Measurements from ENCODE around the gene DRD4.

Gene DRD4

DNA sequence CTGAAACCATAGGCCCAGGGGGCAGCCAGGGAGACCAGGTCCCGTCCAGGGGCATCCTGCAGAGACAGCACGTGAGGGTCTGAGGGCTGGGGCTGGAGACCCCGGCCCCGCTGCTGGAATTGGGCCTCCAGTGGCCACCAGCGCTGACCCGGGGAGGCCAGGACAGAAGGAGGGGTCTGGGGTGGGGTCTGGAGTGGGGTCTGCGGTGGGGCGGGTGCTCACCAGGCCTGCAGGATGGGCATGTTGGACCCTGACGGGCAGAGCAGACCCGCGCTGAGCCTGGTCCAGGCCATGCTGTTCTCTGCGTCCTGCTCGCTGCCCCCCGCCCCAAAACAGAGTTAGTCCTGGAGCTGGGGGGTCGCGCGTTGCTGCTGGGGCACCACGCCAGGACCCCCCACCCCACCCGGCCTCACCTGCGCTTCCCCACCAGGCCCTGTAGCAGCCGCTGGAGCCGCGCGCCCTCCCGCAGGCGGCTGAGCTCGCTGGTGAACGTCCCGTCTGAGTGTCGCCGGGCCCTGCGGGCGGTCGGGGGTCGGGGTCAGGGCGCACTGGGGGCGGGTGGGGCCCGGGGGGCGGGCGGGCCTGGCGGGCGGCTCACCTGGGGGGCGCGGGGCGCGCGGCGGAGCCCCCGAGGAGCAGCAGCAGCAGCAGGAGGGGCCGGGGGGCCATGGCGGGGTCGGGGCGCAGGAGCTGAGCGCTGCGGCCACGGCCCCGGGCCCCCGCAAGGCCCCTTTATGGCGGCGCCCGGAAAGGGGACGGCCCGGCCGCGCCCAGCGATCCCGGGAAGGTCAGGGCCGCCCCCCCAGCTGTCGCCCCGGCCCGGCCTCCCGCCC lies 10.4 kb upstream of the DRD4 start, which contains the start of gene SCT:
SCT (minus strand) TSS at position 707 of the 833 bp plus-strand sequence; CDS start at position 669, 38 bp downstream.
- H3K27ac ChIP-seq (ENCODE audit: low read depth, low read length), result no peak within 1 kb of the TSS
- H2BK15ac ChIP-seq (replicated peaks; ENCODE audit: low read depth), result no peak within 1 kb of the TSS
- H3K4ac ChIP-seq (ENCODE audit: low read depth, low read length), result peak within 1 kb of the TSS; percentile 66
- H4K5ac ChIP-seq (ENCODE audit: low read length), result no peak within 1 kb of the TSS
- H3K79me2 ChIP-seq (ENCODE audit: control insufficient read depth, insufficient read depth, low read length), result no peaks in the 10 kb centered on the region
- H3K23ac ChIP-seq (ENCODE audit: low read length), result peak within 1 kb of the TSS; percentile 29
- H3K18ac ChIP-seq (ENCODE audit: low read length), result peak within 1 kb of the TSS; percentile 82
- H3K27me3 ChIP-seq (ENCODE audit: insufficient read depth, low read length, poor library complexity), result no peaks in the 10 kb centered on the region
- DNase-seq, result no peak
- peak within 1 kb of the TSS; percentile 49 for H3K9ac ChIP-seq (ENCODE audit: low read length)
- no peaks in the 10 kb centered on the region for H3K4me1 ChIP-seq (ENCODE audit: control insufficient read depth, low read depth, low read length)
- no peaks in the 10 kb centered on the region for H3K36me3 ChIP-seq (ENCODE audit: control insufficient read depth, insufficient read depth, low read length)
- H2BK5ac ChIP-seq (ENCODE audit: low read length), result no peak within 1 kb of the TSS
- no peaks in the 10 kb centered on the region for H3K79me1 ChIP-seq (ENCODE audit: low read length)
- H3K4me3 ChIP-seq (ENCODE audit: low read length), result no peak within 1 kb of the TSS
- H2AK5ac ChIP-seq (ENCODE audit: low read length), result no peak within 1 kb of the TSS
- no peak within 1 kb of the TSS for H4K8ac ChIP-seq (ENCODE audit: low read depth, low read length)
- peak within 1 kb of the TSS; percentile 70 for H3K56ac ChIP-seq (ENCODE audit: low read length)
- H3K4me2 ChIP-seq (ENCODE audit: low read length), result no peak within 1 kb of the TSS
- no peak within 1 kb of the TSS for H2BK120ac ChIP-seq (ENCODE audit: low read depth, low read length)
- no CpG with 5 or more reads among the region's 72 CpGs for WGBS (ENCODE audit: extremely low coverage, insufficient coverage, low lambda C conversion rate)

DNA sequence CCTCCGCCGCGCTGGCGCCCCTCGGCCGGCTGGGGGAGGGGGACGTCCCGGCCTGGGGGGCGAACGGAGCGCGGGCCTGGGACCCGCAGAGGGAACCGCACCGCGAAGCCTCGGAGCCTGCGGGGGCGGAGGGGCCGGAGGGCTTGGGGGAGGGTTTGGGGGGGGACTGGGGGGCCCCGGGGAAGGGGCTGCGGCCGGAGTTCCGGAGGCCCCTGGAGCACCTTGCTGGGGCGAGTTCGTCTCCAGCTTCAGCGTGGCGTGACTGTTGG lies 9.8 kb upstream of the DRD4 start:
- no peak for DNase-seq
- no peak overlapping the region for H3K27ac ChIP-seq (ENCODE audit: low read depth, low read length)
- H3K4me3 ChIP-seq (ENCODE audit: low read length), result no peak overlapping the region
- H3K23ac ChIP-seq (ENCODE audit: low read length), result no peak overlapping the region
- peak overlapping the region; percentile 82 for H3K18ac ChIP-seq (ENCODE audit: low read length)
- no peak overlapping the region for H3K9ac ChIP-seq (ENCODE audit: low read length)
- no peak overlapping the region for H2BK120ac ChIP-seq (ENCODE audit: low read depth, low read length)
- H3K4me1 ChIP-seq (ENCODE audit: control insufficient read depth, low read depth, low read length), result no peaks in the 10 kb centered on the region
- H3K79me1 ChIP-seq (ENCODE audit: low read length), result no peaks in the 10 kb centered on the region
- H3K56ac ChIP-seq (ENCODE audit: low read length), result peak overlapping the region; percentile 15
- no peak overlapping the region for H3K4me2 ChIP-seq (ENCODE audit: low read length)
- no peak overlapping the region for H2BK5ac ChIP-seq (ENCODE audit: low read length)
- H4K5ac ChIP-seq (ENCODE audit: low read length), result no peak overlapping the region
- H3K79me2 ChIP-seq (ENCODE audit: control insufficient read depth, insufficient read depth, low read length), result no peaks in the 10 kb centered on the region
- H4K8ac ChIP-seq (ENCODE audit: low read depth, low read length), result no peak overlapping the region
- H3K27me3 ChIP-seq (ENCODE audit: insufficient read depth, low read length, poor library complexity), result no peaks in the 10 kb centered on the region
- no peak overlapping the region for H2AK5ac ChIP-seq (ENCODE audit: low read length)
- H3K36me3 ChIP-seq (ENCODE audit: control insufficient read depth, insufficient read depth, low read length), result no peaks in the 10 kb centered on the region
- no CpG with 5 or more reads among the region's 28 CpGs for WGBS (ENCODE audit: extremely low coverage, insufficient coverage, low lambda C conversion rate)
- H2BK15ac ChIP-seq (replicated peaks; ENCODE audit: low read depth), result no peak overlapping the region
- peak overlapping the region; percentile 66 for H3K4ac ChIP-seq (ENCODE audit: low read depth, low read length)

DNA sequence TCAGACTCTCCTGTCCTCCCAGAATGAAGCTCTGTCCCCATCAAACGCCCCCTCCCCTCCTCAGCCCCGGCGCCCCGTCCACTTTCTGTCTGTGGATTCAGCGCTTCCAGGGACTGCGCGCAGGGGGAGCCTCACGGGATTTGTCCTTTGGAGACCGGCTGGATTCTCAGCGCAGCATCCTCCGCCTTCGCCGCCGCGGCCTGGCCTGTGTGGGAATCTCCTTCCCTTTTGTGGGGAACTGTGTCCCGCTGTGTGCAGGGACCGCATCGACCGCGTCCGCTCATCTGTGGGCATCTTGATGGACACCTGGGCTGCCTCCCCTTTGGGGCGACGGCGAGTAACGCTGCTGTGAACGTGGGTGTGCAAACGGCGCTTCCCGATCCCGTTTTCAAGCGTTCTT lies 9.0 kb upstream of the DRD4 start:
- H3K4me1 ChIP-seq (ENCODE audit: control insufficient read depth, low read depth, low read length), result no peaks in the 10 kb centered on the region
- no peak overlapping the region for H2AK5ac ChIP-seq (ENCODE audit: low read length)
- no peak overlapping the region for H3K18ac ChIP-seq (ENCODE audit: low read length)
- WGBS (ENCODE audit: extremely low coverage, insufficient coverage, low lambda C conversion rate), result no CpG with 5 or more reads among the region's 31 CpGs
- no peak overlapping the region for H3K4ac ChIP-seq (ENCODE audit: low read depth, low read length)
- H3K79me1 ChIP-seq (ENCODE audit: low read length), result no peaks in the 10 kb centered on the region
- H3K4me3 ChIP-seq (ENCODE audit: low read length), result no peak overlapping the region
- no peak overlapping the region for H3K4me2 ChIP-seq (ENCODE audit: low read length)
- no peak overlapping the region for H2BK15ac ChIP-seq (replicated peaks; ENCODE audit: low read depth)
- no peak overlapping the region for H4K5ac ChIP-seq (ENCODE audit: low read length)
- H3K56ac ChIP-seq (ENCODE audit: low read length), result no peak overlapping the region
- no peaks in the 10 kb centered on the region for H3K27me3 ChIP-seq (ENCODE audit: insufficient read depth, low read length, poor library complexity)
- no peak overlapping the region for H2BK120ac ChIP-seq (ENCODE audit: low read depth, low read length)
- H3K27ac ChIP-seq (ENCODE audit: low read depth, low read length), result no peak overlapping the region
- no peak overlapping the region for H2BK5ac ChIP-seq (ENCODE audit: low read length)
- DNase-seq, result no peak
- H3K9ac ChIP-seq (ENCODE audit: low read length), result no peak overlapping the region
- no peaks in the 10 kb centered on the region for H3K79me2 ChIP-seq (ENCODE audit: control insufficient read depth, insufficient read depth, low read length)
- no peaks in the 10 kb centered on the region for H3K36me3 ChIP-seq (ENCODE audit: control insufficient read depth, insufficient read depth, low read length)
- H3K23ac ChIP-seq (ENCODE audit: low read length), result no peak overlapping the region
- H4K8ac ChIP-seq (ENCODE audit: low read depth, low read length), result no peak overlapping the region

DNA sequence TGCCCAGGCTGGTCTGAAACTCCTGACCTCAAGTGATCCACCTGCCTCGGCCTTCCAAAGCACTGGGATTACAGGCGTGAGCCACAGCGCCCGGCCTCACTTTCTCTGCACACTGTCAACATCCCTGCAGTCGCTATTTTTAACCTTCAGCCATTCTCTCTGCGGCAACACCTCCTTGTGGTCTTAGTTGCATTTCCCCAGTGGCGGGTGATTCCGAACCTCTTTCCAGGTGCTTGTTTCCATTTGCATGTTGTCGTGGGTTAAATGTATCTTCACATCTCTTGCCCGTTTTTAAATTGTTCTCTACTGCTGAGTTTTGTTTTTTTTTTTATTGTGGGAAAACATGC lies 7.9 kb upstream of the DRD4 start:
- Histone ChIP-seq H4K8ac (ENCODE audit: low read depth, low read length) (no peak overlapping the region), H4K5ac (ENCODE audit: low read length) (no peak overlapping the region), H3K18ac (ENCODE audit: low read length) (no peak overlapping the region), H3K27me3 (ENCODE audit: insufficient read depth, low read length, poor library complexity) (no peaks in the 10 kb centered on the region), H2AK5ac (ENCODE audit: low read length) (no peak overlapping the region), H3K9ac (ENCODE audit: low read length) (no peak overlapping the region), H3K4ac (ENCODE audit: low read depth, low read length) (no peak overlapping the region), H3K4me3 (ENCODE audit: low read length) (no peak overlapping the region), H3K4me1 (ENCODE audit: control insufficient read depth, low read depth, low read length) (no peaks in the 10 kb centered on the region), H3K36me3 (ENCODE audit: control insufficient read depth, insufficient read depth, low read length) (no peaks in the 10 kb centered on the region), H3K27ac (ENCODE audit: low read depth, low read length) (no peak overlapping the region), H3K56ac (ENCODE audit: low read length) (no peak overlapping the region), H3K4me2 (ENCODE audit: low read length) (no peak overlapping the region), H3K79me2 (ENCODE audit: control insufficient read depth, insufficient read depth, low read length) (no peaks in the 10 kb centered on the region), H2BK120ac (ENCODE audit: low read depth, low read length) (no peak overlapping the region), H2BK5ac (ENCODE audit: low read length) (no peak overlapping the region), H3K79me1 (ENCODE audit: low read length) (no peaks in the 10 kb centered on the region), H2BK15ac (replicated peaks; ENCODE audit: low read depth) (no peak overlapping the region), H3K23ac (ENCODE audit: low read length) (no peak overlapping the region)
- no CpG with 5 or more reads among the region's 10 CpGs for WGBS (ENCODE audit: extremely low coverage, insufficient coverage, low lambda C conversion rate)
- peak; percentile 50 for DNase-seq

DNA sequence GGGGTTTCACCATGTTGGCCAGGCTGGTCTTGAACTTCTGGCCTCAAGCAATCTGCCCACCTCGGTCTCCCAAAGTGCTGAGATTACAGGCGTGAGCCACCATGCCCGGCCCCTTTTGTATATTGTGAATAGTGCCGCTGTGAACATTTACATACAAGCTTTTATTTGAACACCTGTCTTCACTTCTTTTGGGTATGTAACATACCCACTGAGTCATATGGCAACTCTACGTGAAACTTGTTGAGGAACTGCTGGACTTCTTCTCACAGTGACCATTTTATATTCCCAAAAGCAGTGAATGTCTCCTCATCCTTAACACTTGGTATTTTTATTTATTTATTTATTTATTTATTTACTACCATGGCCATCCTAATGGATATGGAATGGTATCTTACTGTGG lies 6.2 kb upstream of the DRD4 start:
- H3K23ac ChIP-seq (ENCODE audit: low read length), result no peak overlapping the region
- no peak overlapping the region for H3K4ac ChIP-seq (ENCODE audit: low read depth, low read length)
- no peak overlapping the region for H4K5ac ChIP-seq (ENCODE audit: low read length)
- no peak overlapping the region for H4K8ac ChIP-seq (ENCODE audit: low read depth, low read length)
- no peak overlapping the region for H3K27ac ChIP-seq (ENCODE audit: low read depth, low read length)
- no peak overlapping the region for H3K18ac ChIP-seq (ENCODE audit: low read length)
- no peaks in the 10 kb centered on the region for H3K36me3 ChIP-seq (ENCODE audit: control insufficient read depth, insufficient read depth, low read length)
- H3K9ac ChIP-seq (ENCODE audit: low read length), result no peak overlapping the region
- H3K4me1 ChIP-seq (ENCODE audit: control insufficient read depth, low read depth, low read length), result no peaks in the 10 kb centered on the region
- no peak overlapping the region for H3K4me3 ChIP-seq (ENCODE audit: low read length)
- no peaks in the 10 kb centered on the region for H3K27me3 ChIP-seq (ENCODE audit: insufficient read depth, low read length, poor library complexity)
- no peak overlapping the region for H3K4me2 ChIP-seq (ENCODE audit: low read length)
- H2AK5ac ChIP-seq (ENCODE audit: low read length), result no peak overlapping the region
- no peak overlapping the region for H2BK120ac ChIP-seq (ENCODE audit: low read depth, low read length)
- H3K79me2 ChIP-seq (ENCODE audit: control insufficient read depth, insufficient read depth, low read length), result no peaks in the 10 kb centered on the region
- WGBS (ENCODE audit: extremely low coverage, insufficient coverage, low lambda C conversion rate), result no CpG with 5 or more reads among the region's 5 CpGs
- no peak overlapping the region for H2BK5ac ChIP-seq (ENCODE audit: low read length)
- H3K56ac ChIP-seq (ENCODE audit: low read length), result no peak overlapping the region
- no peak for DNase-seq
- no peaks in the 10 kb centered on the region for H3K79me1 ChIP-seq (ENCODE audit: low read length)
- no peak overlapping the region for H2BK15ac ChIP-seq (replicated peaks; ENCODE audit: low read depth)

DNA sequence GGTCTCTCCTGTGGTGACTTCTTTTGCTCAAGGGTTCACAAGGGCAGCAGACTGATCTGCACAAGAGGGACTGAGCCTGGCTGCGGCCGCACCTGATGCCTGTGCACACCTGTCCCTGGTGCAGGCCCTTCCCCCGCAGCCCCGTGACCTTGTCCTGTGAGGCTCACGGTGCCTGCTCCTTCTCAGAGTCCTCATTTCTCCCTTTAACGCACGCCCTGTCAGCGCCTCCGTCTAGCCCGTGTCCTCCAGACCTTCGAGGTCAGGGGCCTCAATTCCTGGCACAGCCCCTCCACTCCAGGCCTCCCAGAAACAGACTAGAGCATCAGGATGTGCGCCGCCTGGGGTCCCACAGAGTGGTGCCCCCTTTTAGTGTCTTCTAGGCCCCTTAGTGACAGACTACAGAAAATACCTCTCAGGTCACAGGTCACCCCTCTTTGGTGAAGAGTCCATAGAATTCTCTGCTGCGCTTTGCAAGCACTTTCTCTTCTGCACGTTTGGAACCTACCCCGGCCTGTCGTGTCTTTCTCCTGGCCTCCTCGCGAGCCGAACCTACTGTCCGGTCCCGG lies 1.0 kb upstream of the DRD4 start:
- no peak overlapping the region for H2AK5ac ChIP-seq (ENCODE audit: low read length)
- H4K8ac ChIP-seq (ENCODE audit: low read depth, low read length), result no peak overlapping the region
- H3K79me1 ChIP-seq (ENCODE audit: low read length), result no peaks in the 10 kb centered on the region
- no peaks in the 10 kb centered on the region for H3K36me3 ChIP-seq (ENCODE audit: control insufficient read depth, insufficient read depth, low read length)
- no peak overlapping the region for H2BK120ac ChIP-seq (ENCODE audit: low read depth, low read length)
- peaks cover 20% of the 10 kb centered on the region for H3K27me3 ChIP-seq (ENCODE audit: insufficient read depth, low read length, poor library complexity)
- DNase-seq, result no peak
- no peak overlapping the region for H3K4me3 ChIP-seq (ENCODE audit: low read length)
- WGBS (ENCODE audit: extremely low coverage, insufficient coverage, low lambda C conversion rate), result no CpG with 5 or more reads among the region's 22 CpGs
- no peaks in the 10 kb centered on the region for H3K4me1 ChIP-seq (ENCODE audit: control insufficient read depth, low read depth, low read length)
- H3K23ac ChIP-seq (ENCODE audit: low read length), result no peak overlapping the region
- H3K56ac ChIP-seq (ENCODE audit: low read length), result no peak overlapping the region
- H3K4ac ChIP-seq (ENCODE audit: low read depth, low read length), result no peak overlapping the region
- no peak overlapping the region for H2BK15ac ChIP-seq (replicated peaks; ENCODE audit: low read depth)
- H3K4me2 ChIP-seq (ENCODE audit: low read length), result no peak overlapping the region
- H3K9ac ChIP-seq (ENCODE audit: low read length), result no peak overlapping the region
- H4K5ac ChIP-seq (ENCODE audit: low read length), result no peak overlapping the region
- no peak overlapping the region for H2BK5ac ChIP-seq (ENCODE audit: low read length)
- no peaks in the 10 kb centered on the region for H3K79me2 ChIP-seq (ENCODE audit: control insufficient read depth, insufficient read depth, low read length)
- no peak overlapping the region for H3K27ac ChIP-seq (ENCODE audit: low read depth, low read length)
- H3K18ac ChIP-seq (ENCODE audit: low read length), result no peak overlapping the region

All from mesendoderm (in vitro differentiated cells).